Measurements from ENCODE around the gene PLA2G2F.

DNA sequence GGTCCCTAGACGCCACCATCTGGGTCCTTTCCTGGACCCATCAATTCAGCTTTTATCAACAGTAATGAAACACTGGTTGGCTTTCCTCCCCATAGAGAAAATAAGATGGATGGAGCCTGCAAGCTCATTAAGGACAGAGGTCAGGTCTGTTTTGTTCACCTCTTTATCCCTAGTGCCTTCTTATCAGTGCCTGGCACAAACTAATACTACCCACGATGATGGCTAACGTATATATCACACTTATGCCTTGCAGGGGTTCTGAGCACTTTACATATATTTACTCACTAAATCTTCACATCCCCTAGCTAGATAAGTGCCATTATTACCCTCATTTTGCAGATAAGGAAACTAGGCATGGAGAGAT is 41.7 kb downstream of the PLA2G2F start:
- TF ChIP-seq CTCF (IDR thresholded peaks at IDR 0.05): no peak
- no peak for TF ChIP-seq POLR2A (IDR thresholded peaks at IDR 0.05)
- TF ChIP-seq POLR2AphosphoS5 (IDR thresholded peaks at IDR 0.05; ENCODE audit: insufficient read depth in 1 of 2, low read depth in 1 of 2): no peak

Measured in vagina (tissue), 2 donors.